Neural cell (in vitro differentiated cells): ENCODE results near the gene C4A.
"Not testable (repeated sequence)": the region's sequence is repeated elsewhere in the genome, so short reads cannot be mapped to it uniquely, and the experiment has no call there.

Experiments used
- EP300 ChIP-seq: fragments of 450-650 bp; conservative IDR thresholded peaks from 2 replicates; pipeline ENCODE4 v1.6.1; 2014; ENCODE audit warnings: antibody characterized with exemption, mild to moderate bottlenecking, moderate library complexity; ENCODE audit not compliant: poor library complexity, severe bottlenecking
- EZH2 ChIP-seq: fragments of 200-600, 300-800 bp; shearing (Covaris generic), sonication (generic); IDR thresholded peaks from 2 replicates; pipeline ENCODE4 v1.6.1; 2014; ENCODE audit warnings: antibody characterized with exemption, low read length, borderline replicate concordance, mild to moderate bottlenecking; ENCODE audit not compliant: insufficient read depth, poor library complexity, severe bottlenecking
- POLR2AphosphoS5 ChIP-seq: IDR thresholded peaks from 2 replicates; pipeline ENCODE4 v1.6.1; 2012
- REST ChIP-seq: IDR thresholded peaks from 2 replicates; pipeline ENCODE4 v1.6.1; 2012; ENCODE audit warnings: borderline replicate concordance
- SMC3 ChIP-seq: fragments of 450-650 bp; conservative IDR thresholded peaks from 2 replicates; pipeline ENCODE4 v1.6.1; 2014; ENCODE audit warnings: antibody characterized with exemption, mild to moderate bottlenecking, moderate library complexity; ENCODE audit not compliant: poor library complexity
- TAF1 ChIP-seq: IDR thresholded peaks from 2 replicates; pipeline ENCODE4 v1.6.1; 2012; ENCODE audit warnings: low read depth
- TF ChIP-seq, protein P1 (sequence below): fragments of 450-650 bp; IDR thresholded peaks from 2 replicates; pipeline ENCODE4 v1.5.1; 2014; ENCODE audit warnings: antibody characterized with exemption, mild to moderate bottlenecking, moderate library complexity; ENCODE audit not compliant: poor library complexity, severe bottlenecking

DNA sequence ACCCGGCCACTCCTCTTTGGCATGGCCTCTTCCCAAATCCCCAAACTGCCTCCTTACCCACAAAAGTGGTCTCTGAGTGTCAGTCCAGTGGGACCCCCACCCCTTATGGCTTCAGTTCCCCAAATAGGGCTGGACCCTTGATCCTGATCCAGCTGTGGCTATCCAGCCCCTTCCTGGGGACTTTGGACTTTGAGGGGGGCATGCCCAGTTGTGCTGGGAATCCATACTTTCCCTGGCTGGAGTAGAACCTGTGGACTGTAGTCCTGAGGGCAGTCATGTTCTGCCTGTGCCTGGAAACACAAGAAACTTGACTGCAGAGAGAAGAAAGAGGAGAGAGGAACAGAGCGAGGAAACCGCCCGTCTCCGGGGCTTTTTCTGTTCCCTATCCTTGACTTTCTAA is 55.3 kb downstream of the C4A start:
- TF ChIP-seq REST, POLR2AphosphoS5, EP300, TAF1, SMC3, EZH2: not testable (repeated sequence)
- TF ChIP-seq, protein P1, sequence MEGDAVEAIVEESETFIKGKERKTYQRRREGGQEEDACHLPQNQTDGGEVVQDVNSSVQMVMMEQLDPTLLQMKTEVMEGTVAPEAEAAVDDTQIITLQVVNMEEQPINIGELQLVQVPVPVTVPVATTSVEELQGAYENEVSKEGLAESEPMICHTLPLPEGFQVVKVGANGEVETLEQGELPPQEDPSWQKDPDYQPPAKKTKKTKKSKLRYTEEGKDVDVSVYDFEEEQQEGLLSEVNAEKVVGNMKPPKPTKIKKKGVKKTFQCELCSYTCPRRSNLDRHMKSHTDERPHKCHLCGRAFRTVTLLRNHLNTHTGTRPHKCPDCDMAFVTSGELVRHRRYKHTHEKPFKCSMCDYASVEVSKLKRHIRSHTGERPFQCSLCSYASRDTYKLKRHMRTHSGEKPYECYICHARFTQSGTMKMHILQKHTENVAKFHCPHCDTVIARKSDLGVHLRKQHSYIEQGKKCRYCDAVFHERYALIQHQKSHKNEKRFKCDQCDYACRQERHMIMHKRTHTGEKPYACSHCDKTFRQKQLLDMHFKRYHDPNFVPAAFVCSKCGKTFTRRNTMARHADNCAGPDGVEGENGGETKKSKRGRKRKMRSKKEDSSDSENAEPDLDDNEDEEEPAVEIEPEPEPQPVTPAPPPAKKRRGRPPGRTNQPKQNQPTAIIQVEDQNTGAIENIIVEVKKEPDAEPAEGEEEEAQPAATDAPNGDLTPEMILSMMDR, result not testable (repeated sequence)
